NCI-H146 treated with DMSO at 0.1 percent for 48 hours (cell line): ENCODE results near the gene HRH2.
"Not testable (repeated sequence)": the region's sequence is repeated elsewhere in the genome, so short reads cannot be mapped to it uniquely, and the experiment has no call there.

Experiments
- DNase-seq: peaks from one replicate; lab custom pipeline; 2025; ENCODE audit not compliant: unreplicated experiment; lab: John Stamatoyannopoulos, UW

The HRH2 gene

DNA sequence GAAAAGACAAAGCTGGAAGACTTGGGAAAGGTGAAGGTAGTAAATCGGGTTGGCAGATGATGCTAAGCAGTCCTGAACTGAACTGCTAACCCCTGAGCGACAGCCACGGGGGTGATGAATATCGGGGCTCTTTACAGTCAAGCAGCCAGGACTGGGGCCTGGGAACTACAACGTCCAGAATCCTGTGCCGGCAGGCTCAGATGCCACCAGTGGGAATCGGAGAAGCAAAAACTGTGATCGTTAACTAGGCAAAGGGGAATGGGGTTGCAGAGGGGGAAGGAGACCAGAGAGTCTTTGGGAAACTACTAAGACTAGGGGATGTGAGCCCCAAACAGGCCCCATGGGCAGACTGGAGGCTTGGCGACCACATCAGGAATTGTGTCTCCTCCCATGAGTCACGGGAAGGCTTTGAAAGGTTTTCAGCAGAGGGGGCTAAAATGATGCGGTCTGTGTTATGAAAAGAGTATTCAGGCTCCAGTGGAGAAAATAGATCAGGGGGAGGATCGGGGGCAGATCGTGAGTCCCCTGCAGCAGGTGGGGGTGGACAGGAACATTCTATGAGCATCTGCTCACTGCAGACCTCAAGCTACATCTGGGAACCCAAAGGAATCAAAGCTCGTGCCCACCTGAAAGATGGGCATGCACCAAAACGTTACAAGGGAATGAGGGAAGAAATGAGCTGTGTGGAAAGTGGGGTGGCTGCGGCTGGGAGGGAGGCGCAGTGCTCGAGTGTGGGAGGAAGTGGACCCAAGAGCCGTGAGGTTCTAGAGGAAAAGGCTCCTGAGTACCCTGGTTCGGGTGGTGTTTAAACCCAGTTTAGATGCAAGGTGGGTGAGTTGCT, 53.8 kb downstream of the HRH2 start:
- DNase-seq = no peak

DNA sequence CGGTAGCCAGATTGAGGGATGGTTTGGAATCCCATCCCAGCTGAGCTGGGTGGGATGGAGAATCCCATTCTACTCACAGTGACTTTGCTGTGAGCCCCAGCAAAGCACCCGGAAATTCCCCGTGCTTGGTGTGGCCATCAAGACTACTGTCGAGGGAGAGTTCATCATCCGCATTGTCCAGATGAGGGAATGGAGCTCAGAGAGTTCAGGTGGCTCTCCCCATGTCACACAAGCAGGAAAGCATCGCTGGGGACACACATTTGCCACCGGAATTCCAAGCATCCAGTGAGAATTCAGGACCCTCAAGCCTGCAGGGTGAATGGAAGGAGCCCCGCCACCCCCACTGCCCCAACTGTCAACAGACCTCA, 54.4 kb downstream of the HRH2 start:
- DNase-seq = no peak

DNA sequence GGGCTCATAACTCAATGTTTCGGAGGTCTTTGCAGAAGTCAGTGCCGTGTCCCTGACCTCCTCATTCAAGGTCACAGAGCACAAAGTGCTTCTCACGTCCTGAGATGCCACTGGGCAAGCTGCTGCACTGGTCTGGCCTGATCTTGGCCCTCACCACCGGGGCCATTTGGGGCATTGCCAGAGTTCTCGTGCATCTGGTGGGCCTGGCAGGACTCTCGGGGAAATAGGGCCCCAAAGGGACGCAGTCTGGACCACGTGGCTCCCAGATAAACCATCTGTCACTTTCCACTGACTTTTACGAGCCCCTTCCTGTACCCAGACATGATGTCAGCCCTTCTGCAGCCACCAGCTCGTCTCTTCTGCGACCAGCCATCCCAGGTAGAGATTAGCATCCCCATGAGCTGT, 54.8 kb downstream of the HRH2 start:
- no peak for DNase-seq

DNA sequence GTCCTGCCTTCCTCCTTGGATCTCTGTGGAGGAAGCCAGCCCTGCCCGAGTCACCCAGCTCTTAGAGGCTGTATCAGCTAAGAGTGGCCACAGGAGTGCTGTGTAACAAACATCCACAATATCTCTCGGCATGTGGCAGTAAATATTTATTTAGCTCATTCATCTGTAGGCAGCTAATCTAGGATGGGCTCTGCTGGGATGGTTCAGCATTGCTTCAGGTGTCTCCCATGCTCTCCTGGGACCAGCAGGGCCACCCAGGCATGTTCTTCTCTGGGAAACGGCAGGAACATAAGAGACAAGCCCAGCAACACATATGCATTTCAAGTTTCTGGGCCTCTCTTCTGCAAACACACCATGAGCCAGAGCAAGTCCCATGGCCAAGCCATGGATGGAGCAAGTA, 56.1 kb downstream of the HRH2 start:
- no peak for DNase-seq

DNA sequence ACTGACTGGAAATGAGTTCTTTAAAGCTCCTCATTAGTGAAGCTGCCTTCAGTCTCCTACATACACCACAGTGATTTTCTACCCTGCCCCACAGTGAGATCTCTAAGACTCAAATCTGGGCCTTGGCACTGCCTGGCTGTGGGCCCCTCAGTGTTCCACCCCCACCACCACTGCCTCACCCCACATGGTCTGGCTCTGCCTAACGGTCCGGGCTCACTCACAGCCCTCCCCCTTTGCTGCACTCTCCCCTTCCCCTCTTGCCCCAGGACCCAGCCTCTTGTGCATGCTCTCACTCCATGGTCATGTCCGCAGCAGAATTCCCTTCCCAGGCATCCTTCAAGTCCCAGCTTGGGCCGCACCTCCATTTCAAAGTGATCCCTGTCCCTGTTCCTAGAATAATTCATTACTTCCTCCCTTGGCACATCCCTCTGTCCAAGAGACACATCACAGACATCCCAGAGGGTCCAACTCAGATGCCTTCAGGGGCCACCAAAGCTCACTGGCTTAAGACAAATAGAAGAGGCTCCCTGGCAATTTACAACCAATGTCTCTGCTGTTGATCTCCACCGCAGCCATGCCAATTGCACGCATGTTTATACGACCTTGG, 56.7 kb downstream of the HRH2 start:
- no peak for DNase-seq

DNA sequence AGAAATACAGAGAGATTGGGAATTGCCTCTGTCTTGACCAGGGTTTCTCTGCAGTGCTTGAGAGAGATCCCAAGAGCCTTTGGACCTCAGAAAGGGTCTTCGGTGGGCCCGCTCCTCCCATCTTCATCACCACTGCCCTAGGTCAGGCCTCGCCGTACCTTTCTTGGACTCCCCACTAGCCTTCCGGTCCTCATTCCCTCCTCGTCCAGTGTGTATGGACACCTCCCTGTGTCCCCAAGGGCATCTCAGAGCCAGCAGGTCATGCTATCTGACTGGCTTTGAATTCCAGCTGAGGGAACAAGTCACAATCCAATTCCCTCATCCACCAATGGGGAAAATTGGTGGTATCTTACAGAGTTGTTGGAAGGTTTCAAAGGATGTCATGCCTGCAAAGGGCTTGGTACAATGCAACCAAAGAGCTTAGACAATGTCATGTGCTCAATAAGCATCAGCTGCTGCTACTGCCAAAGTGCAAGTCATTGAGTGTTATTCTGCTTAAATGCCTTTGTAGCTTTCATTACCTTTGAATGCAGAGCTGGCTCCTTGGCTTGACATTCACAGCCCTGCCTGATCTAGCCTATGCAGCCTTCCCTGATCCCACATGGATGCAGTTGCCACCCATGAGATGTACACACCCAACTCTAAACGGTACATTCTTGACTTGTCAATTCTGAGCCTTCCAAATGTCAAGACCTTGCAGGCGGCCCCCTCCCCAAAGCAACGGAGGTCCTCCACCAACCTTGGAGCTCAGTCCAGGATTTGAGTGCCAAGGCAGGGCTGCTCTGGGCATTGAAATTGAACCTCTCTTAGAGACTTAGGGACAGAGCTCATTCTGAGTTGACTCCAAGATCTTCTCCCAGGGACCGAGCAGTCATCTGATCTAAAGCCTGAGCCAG, 58.0 kb downstream of the HRH2 start:
- no peak for DNase-seq

DNA sequence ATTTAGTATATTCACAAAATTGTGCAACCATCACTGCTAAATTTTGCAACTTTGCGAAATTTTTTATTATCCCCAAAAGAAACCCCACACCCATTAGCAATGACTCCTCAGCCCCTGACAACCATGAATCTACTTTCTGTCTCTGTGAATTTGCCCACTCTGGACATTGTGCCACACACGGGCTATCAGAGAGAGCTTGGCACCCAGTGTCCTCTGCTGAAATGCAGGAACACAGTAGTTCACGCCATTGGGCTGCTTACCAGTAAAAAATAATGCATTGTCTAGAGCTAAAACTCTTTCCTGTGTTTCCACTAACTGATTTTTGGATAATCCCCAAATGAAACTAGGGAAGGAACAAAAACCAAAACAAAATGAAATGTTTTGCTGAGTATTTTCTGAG, 60.0 kb downstream of the HRH2 start:
- DNase-seq = no peak

DNA sequence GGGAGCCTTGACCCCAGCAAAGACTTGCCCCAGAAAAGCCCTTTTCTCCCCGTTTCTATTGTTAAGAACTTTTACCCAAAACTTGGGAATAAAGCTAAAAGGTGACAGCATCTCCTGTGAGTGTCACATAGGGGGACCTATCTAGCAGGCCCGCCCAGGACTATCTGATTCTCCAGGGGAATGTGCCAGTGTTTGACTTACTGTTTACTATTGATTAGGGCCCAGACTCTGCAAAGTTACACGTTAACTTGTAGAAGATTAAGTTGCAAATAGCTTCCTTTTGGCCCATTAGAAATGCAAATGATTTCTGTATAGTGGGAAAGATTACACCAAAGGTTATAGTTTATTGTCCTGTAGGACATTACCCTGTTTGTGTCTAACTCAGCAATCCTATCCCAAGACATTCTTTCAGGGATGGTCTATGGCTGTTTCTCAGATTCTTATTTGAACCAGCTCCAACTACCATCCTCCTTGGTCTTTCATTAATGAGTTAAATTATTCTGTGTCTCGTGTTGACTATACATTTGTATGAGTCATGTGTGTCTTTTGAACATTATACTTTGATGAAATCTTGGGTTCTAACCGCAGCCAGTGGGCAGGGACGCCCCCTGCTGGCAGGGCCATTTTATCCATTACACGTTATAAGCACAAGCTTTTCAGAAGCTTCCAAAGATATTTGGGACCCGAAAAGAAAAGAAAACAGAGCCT, 60.7 kb downstream of the HRH2 start:
- no peak for DNase-seq

DNA sequence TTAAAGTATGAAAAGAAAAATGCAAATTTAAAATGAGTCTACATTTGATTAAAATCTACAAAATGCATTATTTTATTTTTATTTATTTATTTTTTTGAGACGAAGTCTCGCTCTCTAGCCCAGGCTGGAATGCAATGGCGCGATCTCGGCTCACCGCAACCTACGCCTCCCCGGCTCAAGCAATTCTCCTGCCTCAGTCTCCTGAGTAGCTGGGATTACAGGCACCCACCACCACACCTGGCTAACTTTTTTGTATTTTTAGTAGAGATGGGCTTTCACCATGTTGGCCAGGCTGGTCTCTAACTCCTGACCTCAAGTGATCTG, 61.2 kb downstream of the HRH2 start:
- DNase-seq = not testable (repeated sequence)

DNA sequence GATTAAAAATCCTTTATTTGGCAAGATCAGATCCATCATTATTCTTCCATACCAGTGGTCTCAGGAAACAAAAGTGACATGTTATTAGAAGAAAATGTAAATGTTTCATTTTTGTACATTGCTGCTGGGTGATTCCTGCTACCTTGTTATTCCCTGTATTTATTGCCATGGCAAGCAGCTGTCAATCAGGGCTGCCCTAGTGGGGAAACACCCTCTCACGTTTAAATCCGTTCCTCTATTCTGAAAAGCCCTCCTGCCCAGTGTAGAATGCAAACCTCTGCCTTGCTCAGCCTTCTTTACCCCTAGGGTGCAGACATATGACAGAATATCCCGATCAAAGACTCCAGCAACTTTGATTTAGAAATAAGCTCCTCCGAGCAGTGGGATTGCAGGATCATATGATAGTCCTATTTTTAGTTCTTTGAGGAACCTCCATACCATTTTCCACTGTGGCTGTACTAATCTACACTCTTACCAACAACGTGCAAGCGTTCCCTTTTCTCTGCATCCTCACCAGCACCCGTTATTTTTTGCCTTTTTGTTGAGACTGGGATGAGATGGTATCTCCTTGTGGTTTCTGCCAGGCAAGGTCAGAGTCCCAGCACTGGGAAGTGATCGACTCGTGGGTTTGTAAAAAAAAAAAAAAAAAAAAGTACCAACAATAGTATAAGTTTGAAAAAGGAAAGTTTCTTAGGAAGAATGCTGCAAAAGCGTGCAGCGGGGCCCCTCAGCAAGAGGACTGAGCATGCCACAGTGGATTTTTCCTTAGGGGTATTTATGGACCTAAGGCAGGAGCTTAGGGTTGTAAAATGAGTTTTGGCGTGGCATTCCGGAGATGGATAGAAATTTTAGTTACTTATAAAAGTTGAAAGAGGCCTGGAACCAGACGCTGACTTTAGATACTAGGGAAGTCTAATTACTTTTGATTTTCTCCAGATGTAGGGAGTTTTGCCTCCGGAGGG, 66.7 kb downstream of the HRH2 start:
- DNase-seq = no peak

DNA sequence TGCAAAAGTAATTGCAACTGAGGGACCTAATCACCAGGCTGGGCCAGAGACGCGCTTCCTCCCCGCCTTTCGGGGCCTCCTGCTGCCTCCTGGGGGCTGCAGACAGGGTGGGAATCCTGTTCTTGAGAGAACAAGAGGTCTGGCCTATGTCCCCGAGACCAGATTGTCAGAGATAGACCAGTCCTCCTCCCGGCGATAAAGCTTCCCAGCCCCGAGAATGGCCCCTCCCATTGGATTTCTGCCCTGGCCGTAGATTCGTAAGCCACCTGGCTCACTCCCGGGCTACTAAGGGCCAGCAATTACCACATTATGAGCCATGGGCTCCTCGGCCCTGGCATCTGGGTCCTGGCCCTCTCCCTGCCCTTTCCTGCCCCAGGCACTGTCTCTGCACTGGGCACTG, 70.4 kb downstream of the HRH2 start:
- peak; percentile 64 for DNase-seq

DNA sequence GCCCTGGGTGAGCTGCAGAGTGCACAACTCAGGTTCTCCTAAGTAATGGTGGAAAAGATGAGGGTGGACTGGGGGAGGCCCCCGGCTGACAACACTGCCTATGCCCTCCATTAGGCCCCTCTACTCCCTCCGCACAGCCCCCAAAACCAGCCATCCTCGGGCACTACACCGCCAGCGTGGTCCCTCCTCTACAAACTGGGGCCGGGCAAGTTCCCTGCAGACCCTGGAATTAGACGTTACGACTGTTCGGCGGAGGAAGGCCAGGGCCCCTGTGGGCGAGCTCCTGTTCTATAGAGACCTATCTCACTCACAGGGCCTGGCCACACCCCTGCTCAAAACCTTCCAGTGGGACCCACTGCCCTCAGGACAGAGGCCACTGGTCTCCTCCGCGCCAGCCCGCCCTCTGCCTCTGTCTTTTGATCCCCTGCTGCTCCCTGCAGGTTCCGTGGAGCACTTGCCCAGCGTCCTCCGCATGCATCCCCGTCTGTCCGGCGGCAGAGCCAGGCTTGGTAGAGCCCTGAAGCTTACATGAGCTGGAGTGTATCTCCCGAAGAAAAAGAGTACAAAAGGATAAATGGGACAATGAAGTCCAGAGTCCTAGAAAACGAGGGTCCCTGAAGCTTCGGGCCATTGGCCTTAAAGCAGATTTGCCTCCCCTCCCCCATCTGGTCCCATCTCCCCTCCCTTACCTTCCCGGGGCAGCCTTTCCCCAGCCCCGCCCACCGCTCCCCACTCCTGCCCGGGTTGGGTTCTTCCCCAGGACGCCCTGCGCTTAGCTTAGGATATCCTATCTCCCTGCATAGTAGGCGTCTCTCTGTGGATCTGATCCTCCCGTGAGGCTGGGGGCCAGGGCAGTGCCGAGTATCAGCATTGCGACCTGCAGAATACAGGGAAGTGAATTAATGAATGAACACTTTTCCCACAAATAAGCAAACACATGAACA, 71.3 kb downstream of the HRH2 start:
- no peak for DNase-seq

DNA sequence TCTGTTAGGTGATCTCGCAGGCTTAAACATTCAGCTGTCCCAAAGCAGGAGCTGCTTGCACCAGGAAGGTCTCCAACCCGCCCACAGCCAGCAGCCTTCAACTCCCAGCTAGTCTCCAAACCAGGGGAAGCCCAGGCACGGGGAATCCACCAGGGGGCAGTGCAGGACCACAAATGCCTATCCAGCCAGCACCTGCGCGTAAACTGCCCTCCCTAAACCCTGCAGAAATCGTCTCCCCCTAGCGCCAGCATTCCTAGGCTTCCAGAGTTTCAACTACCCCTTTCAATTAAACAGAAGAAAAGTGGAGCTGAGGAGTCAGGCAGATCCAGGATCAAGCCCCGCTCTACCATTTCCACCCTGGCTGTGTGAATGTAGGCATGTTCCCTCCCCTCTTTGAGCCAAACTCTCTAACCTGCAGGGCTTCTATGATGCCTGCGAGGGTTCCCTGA, 72.0 kb downstream of the HRH2 start:
- peak; percentile 75 for DNase-seq

DNA sequence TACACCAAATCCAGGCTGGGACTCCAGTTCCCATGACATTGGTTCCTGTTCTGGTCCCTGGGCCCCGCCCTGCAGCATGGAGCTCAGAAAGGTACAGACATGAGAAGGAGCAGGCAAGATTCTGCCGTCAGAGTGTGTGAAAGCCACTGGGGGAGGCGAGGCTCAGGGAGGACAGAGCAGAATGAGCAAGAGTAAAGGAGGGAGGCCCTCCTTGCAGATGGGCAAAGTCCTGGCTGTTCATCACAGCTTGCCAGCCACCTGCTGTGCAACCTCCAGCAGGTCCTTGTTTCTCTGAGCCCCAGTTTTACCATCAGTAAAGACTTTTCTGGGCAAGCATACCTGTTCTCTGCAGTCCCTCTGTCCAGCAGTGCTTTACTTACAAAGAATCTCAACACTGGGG, 73.3 kb downstream of the HRH2 start:
- DNase-seq = no peak

DNA sequence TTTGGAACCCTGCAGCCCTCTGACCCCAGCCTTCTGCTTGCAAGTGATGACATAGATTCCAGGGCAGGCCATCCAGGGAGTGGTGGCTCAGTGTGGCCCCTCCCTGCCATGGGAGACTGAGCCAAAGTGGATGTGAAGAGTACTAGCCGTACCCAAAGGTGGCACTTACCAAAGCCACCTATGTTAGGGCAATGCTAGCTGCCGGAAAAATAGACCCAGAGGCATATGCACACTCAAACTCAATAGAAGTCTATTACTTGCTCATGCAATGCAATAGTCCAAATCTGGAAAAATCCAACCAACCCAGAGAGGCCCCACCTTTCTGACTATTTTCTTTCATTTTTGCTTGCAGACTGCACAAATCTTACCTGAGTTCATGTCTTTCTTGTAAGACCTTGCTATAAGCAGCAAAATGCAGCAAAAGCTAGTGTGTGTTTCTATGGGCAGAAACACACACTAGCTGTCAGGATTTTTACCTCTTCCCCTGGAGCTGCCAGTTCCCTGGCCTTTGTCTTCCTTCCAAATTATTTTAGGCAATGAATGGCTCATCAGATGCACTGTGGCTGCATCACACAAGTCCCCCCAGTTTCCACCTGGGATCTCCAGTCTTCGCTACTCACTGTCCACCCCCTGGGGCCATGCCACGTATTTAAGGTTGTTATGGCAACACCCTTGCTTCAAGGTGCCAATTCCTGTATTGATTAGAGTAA, 74.0 kb downstream of the HRH2 start:
- DNase-seq = no peak

DNA sequence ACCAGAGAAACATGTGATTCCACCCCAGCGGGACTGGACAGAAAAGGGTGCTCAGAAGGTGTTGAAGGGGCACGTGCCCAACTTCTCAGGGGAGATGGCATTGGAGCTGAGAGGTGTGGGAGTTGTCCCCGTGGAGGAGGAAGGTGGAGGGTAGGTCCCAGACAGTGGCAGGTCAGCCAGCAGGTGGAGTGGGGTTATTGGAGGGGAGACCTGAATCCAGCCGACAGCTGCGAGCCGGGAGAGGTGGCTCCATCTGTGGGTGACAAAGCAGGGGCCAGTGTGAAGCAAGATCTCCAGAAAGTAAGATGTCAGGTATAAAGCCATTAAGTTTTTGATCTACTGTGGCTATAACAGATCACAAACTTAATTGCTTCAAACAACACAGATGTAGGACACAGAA, 75.1 kb downstream of the HRH2 start:
- DNase-seq = no peak

DNA sequence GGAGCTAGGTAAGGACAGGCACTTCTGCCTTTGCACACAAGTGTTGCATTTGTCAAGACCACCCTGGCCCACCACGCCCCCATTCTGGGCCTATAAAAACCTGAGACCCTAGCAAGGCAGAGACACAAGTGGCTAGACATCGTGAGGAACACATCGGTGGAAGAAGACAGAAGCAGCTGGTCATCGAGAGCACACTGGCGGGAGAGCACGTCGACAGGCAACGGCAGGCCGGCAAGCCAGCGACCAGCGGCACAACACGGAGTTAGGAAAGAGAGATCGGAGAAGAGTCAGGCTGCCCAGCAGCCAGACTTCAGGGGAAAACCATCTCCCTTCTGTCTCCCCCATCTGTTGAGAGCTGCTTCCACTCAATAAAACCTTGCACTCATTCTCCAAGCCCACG, 76.1 kb downstream of the HRH2 start:
- DNase-seq = no peak

DNA sequence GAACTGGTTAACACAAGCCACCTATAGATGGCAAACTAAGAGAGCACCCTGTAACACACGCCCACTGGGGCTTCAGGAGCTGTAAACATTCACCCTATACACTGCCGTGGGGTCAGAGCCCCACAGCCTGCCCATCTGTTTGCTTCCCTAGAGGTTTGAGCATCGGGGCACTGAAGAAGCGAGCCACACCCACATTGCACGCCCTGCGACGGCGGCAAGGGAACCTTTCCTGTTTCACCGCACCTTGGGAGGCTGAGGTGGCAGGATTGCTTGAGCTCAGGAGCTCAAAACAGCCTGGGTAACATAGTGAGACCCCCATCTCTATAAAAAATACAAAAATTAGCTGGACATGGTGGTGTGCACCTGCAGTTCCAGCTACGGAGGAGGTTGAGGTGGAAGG, 76.6 kb downstream of the HRH2 start:
- no peak for DNase-seq
